ENCODE results near the gene ADAR.

The ADAR gene

DNA sequence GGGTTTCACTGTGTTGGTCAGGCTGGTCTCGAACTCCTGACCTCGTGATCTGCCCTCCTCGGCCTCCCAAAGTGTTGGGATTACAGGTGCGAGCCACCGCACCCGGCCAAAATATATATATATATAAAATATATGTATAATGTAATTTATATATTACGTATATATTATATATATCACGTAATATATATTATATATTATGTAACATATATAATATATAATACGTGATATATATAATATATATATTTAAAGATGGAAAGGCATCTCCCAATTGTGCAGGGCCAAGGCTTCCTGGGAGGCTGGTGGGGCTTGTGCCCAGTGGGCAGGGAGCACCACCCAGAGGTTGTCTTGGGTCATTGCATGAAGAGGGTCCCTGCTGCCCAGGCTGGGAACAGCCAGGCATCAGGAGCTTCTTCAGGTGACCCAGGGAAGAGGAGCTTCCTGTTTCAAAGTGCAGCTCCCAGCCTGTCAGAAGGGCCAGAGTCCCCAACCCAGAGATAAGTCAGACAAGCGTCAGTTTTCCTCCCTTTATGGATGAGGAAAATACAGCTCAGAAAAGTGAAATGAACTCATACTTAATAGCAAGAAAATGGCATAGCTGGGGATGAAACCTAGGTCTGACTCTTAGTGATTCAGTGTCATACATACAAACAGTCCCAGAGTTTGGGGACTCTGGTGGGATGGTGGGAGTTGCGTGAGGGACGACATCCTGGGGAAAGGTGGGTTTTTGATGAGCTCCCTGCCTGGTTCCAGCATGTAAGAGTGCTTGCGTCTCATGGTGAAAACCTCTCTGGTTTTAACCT is 61.5 kb downstream of the ADAR start:
- no peaks in the 10 kb centered on the region for H3K9me3 Mint-ChIP-seq (ENCODE audit: low read depth)
- no peak overlapping the region for H3K4me3 Mint-ChIP-seq
- no peaks in the 10 kb centered on the region for H3K27me3 Mint-ChIP-seq
- H3K36me3 Mint-ChIP-seq, result peaks cover 2% of the 10 kb centered on the region
- H3K27ac Mint-ChIP-seq, result no peak overlapping the region
- H3K4me1 Mint-ChIP-seq (ENCODE audit: low read depth), result peaks cover 16% of the 10 kb centered on the region

DNA sequence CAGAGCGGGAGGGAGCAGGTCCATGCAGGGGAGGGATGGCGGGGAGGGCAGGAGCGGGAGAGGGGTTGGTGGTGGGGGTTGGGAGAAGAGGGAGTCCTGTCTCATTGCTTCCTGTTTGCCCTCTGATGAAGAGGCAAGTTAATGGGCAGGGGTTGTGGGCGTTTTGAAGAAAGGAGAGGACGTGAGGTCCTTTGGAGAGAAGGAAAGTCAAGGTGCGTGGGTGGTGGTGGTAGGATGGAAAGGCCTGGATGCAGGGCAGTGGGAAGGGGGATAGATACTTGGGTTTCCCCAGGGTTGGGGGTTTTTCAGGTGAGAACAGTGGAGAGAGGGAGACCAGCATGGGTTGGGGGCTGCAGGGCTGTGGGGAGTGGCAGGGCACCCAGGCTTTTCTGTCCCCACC is 66.8 kb downstream of the ADAR start:
- Mint-ChIP-seq H3K4me3 (no peak overlapping the region), H3K27me3 (no peaks in the 10 kb centered on the region)

GRCh38 chr1:154539486-154540483 is 68.2 kb downstream of the ADAR start:
- H3K27me3 Mint-ChIP-seq, result no peaks in the 10 kb centered on the region
- H3K9me3 Mint-ChIP-seq (ENCODE audit: low read depth), result no peaks in the 10 kb centered on the region
- no peak overlapping the region for H3K27ac Mint-ChIP-seq
- H3K36me3 Mint-ChIP-seq, result no peaks in the 10 kb centered on the region
- no peak overlapping the region for H3K4me3 Mint-ChIP-seq
- no peaks in the 10 kb centered on the region for H3K4me1 Mint-ChIP-seq (ENCODE audit: low read depth)

More for the DNA sequence above, 66.8 kb downstream of the ADAR start:
- no peaks in the 10 kb centered on the region for H3K9me3 Mint-ChIP-seq (ENCODE audit: low read depth)
- H3K36me3 Mint-ChIP-seq, result no peaks in the 10 kb centered on the region
- no peaks in the 10 kb centered on the region for H3K4me1 Mint-ChIP-seq (ENCODE audit: low read depth)
- no peak overlapping the region for H3K27ac Mint-ChIP-seq

GRCh38 chr1:154536570-154536969 is 71.4 kb downstream of the ADAR start:
- Mint-ChIP-seq H3K9me3 (ENCODE audit: low read depth) (no peaks in the 10 kb centered on the region), H3K4me3 (no peak overlapping the region), H3K4me1 (ENCODE audit: low read depth) (no peaks in the 10 kb centered on the region), H3K27me3 (no peaks in the 10 kb centered on the region), H3K36me3 (no peaks in the 10 kb centered on the region), H3K27ac (no peak overlapping the region)

- Mint-ChIP-seq H3K9me3 (ENCODE audit: low read depth) (no peaks in the 10 kb centered on the region), H3K4me1 (ENCODE audit: low read depth) (no peaks in the 10 kb centered on the region), H3K36me3 (no peaks in the 10 kb centered on the region), H3K27me3 (no peaks in the 10 kb centered on the region), H3K4me3 (no peak overlapping the region), H3K27ac (no peak overlapping the region)
Observed at GRCh38 chr1:154533952-154534844, 73.8 kb downstream of the ADAR start.

Data from activated naive CD8-positive, alpha-beta T cell (primary cell).